Caco-2 (cell line): ENCODE data around the gene BGLAP. TPM values are rescaled to one million over a fixed set of nuclear protein-coding genes. Genes with fewer than 3 reads are reported as not detected.

Source experiments
- BruUV-seq: library from RNA; stranded (reverse); fragments of 400-500 nt; replicated peaks from 2 replicates; lab custom pipeline; 2021; lab: Mats Ljungman, UMichigan
- CTCF ChIA-PET: fragments of 300-600 bp; sonication (Branson Sonifier 250); formaldehyde crosslinking; loops from one replicate; lab custom pipeline; 2022; ENCODE audit warnings: antibody characterized with exemption; lab: Charles Lee
- POLR2A ChIA-PET: fragments of 300-600 bp; sonication (Branson Sonifier 250); formaldehyde crosslinking; loops from one replicate; lab custom pipeline; 2022; ENCODE audit warnings: antibody characterized with exemption; lab: Charles Lee
- DNase-seq, 2 experiments: peaks; one replicate each; pipeline versions ENCODE4 v3.0.0 to v3.0.0-alpha.2; 2020 to 2022
- H3K27me3 ChIP-seq: replicated peaks from 2 replicates; pipeline ENCODE4 v1.6.0; 2011; ENCODE audit warnings: low read length; ENCODE audit not compliant: control insufficient read depth, insufficient read depth
- H3K36me3 ChIP-seq: 2 replicates; pipeline ENCODE4 v1.5.1; 2011; ENCODE audit warnings: low read length; ENCODE audit not compliant: control insufficient read depth, insufficient read depth
- H3K4me1 ChIP-seq: fragments of 250-450 bp; sonication (Bioruptor Pico); 2 replicates; pipeline ENCODE4 v1.5.1; 2020; ENCODE audit warnings: mild to moderate bottlenecking
- H3K4me3 ChIP-seq: 2 replicates; pipeline ENCODE4 v1.5.1; 2011; ENCODE audit warnings: low read depth, mild to moderate bottlenecking, control low read depth, low read length
- H3K9me3 ChIP-seq: fragments of 250-450 bp; sonication (Bioruptor Pico); 2 replicates; pipeline ENCODE4 v1.5.1; 2020; ENCODE audit warnings: mild to moderate bottlenecking, moderate library complexity
- H3K27ac Mint-ChIP-seq: one replicate; pipeline ENCODE4 v1.8.0; 2022; ENCODE audit warnings: mixed read lengths; ENCODE audit not compliant: unreplicated experiment
- H3K27me3 Mint-ChIP-seq: one replicate; pipeline ENCODE4 v1.8.0; 2022; ENCODE audit warnings: mixed read lengths; ENCODE audit not compliant: insufficient read depth, unreplicated experiment
- H3K36me3 Mint-ChIP-seq: one replicate; pipeline ENCODE4 v1.8.0; 2022; ENCODE audit warnings: mild to moderate bottlenecking, mixed read lengths; ENCODE audit not compliant: insufficient read depth, unreplicated experiment
- H3K4me1 Mint-ChIP-seq: one replicate; pipeline ENCODE4 v1.8.0; 2022; ENCODE audit warnings: low read depth, mixed read lengths; ENCODE audit not compliant: unreplicated experiment
- H3K4me3 Mint-ChIP-seq: one replicate; pipeline ENCODE4 v1.8.0; 2022; ENCODE audit warnings: mild to moderate bottlenecking, moderate library complexity, mixed read lengths; ENCODE audit not compliant: unreplicated experiment
- H3K9me3 Mint-ChIP-seq: one replicate; pipeline ENCODE4 v1.8.0; 2022; ENCODE audit warnings: mixed read lengths; ENCODE audit not compliant: unreplicated experiment
- CTCF ChIP-seq, 2 experiments: fragments of 200-600 bp in 1 of 2; IDR thresholded peaks; 1 replicate in 1 of 2; 2 replicates in 1 of 2; pipeline versions ENCODE4 v1.5.1 to v1.8.0; 2011 to 2022; ENCODE audit warnings: antibody characterized with exemption in 1 of 2, control low read depth in 1 of 2, inconsistent platforms in 1 of 2, low read depth in 1 of 2, low read length in 1 of 2, mild to moderate bottlenecking in 1 of 2, moderate library complexity in 1 of 2; ENCODE audit not compliant: insufficient read depth in 1 of 2, severe bottlenecking in 1 of 2, unreplicated experiment in 1 of 2
- intact Hi-C: fragments of 100-400 bp; cut with micrococcal nuclease; formaldehyde crosslinking; loops from one replicate; pipeline ENCODE4 v1.10.0; 2022; ENCODE audit not compliant: unreplicated experiment
- total RNA-seq: library from RNA; stranded (reverse); gene quantifications from 2 replicates; pipeline ENCODE4 v1.2.3, GENCODE V29; 2022

BGLAP gene
- total RNA-seq, 1 experiment from 2014 or later, result 2.0 TPM

- no peak for TF ChIP-seq CTCF (IDR thresholded peaks at IDR 0.05; ENCODE audit: insufficient read depth in 1 of 2, low read depth in 1 of 2, low read length in 1 of 2, severe bottlenecking in 1 of 2, unreplicated experiment in 1 of 2)
- H3K4me1 Mint-ChIP-seq, result peaks cover 17% of the 10 kb centered on the region
- H3K27me3 ChIP-seq, result no peaks in the 10 kb centered on the region
- no peaks in the 10 kb centered on the region for H3K9me3 Mint-ChIP-seq
- peak within 1 kb of the TSS; percentile 78 for H3K4me3 Mint-ChIP-seq
- peaks cover 24% of the 10 kb centered on the region for H3K4me1 ChIP-seq
- no peaks in the 10 kb centered on the region for H3K27me3 Mint-ChIP-seq
- peak within 1 kb of the TSS; percentile 78 for H3K4me3 ChIP-seq
- peak; percentile 98 for DNase-seq
- peaks cover 32% of the 10 kb centered on the region for H3K36me3 Mint-ChIP-seq
- intact Hi-C loops, result loop anchor here (1.0 kb wide), 1 partner anchor 56 kb away; the partner anchor contains the start of genes CCT3 and TSACC
- peak within 1 kb of the TSS; percentile 61 for H3K27ac Mint-ChIP-seq
- H3K36me3 ChIP-seq, result peaks cover 7% of the 10 kb centered on the region
- no peaks in the 10 kb centered on the region for H3K9me3 ChIP-seq
- no TSS peak for BruUV-seq
- ChIA-PET POLR2A (interaction anchor here (0.6 to 2.3 kb wide), 10 partner anchors 9 to 339 kb away, joined by 3 to 13 read pairs (median 5); partner anchors contain the start of genes ARHGEF2, CCT3, GLMP and MEF2D), CTCF (interaction anchor here (0.6 to 3.7 kb wide), 9 partner anchors 37 to 379 kb away, joined by 3 to 22 read pairs (median 5); partner anchors contain the start of gene SLC25A44)
Measured at GRCh38 chr1:156282479-156283222, 40.7 kb downstream of the BGLAP start, which contains the start of gene SMG5. Gene SMG5 (minus strand): TSS chr1:156282825. CDS start chr1:156282680, 145 bp downstream.

GRCh38 chr1:156283521-156283920 is 41.5 kb downstream of the BGLAP start:
- no peak for TF ChIP-seq CTCF (IDR thresholded peaks at IDR 0.05; ENCODE audit: insufficient read depth in 1 of 2, low read depth in 1 of 2, low read length in 1 of 2, severe bottlenecking in 1 of 2, unreplicated experiment in 1 of 2)
- peaks cover 24% of the 10 kb centered on the region for H3K4me1 ChIP-seq
- H3K27me3 ChIP-seq, result no peaks in the 10 kb centered on the region
- H3K36me3 ChIP-seq, result peaks cover 4% of the 10 kb centered on the region
- Mint-ChIP-seq H3K9me3 (no peaks in the 10 kb centered on the region), H3K36me3 (peaks cover 27% of the 10 kb centered on the region), H3K27ac (peak overlapping the region; percentile 61), H3K27me3 (no peaks in the 10 kb centered on the region), H3K4me1 (peaks cover 12% of the 10 kb centered on the region), H3K4me3 (peak overlapping the region; percentile 78)
- no TSS peak for BruUV-seq
- intact Hi-C loops, result no loop called here
- no peak for DNase-seq
- H3K4me3 ChIP-seq, result peak overlapping the region; percentile 78
- no peaks in the 10 kb centered on the region for H3K9me3 ChIP-seq
- POLR2A ChIA-PET, result interaction anchor here (0.6 to 2.3 kb wide), 7 partner anchors 8 to 340 kb away, joined by 3 to 13 read pairs (median 5); partner anchors contain the start of genes CCT3, GLMP, PMF1 and TSACC
- CTCF ChIA-PET, result interaction anchor here (1.2 to 3.7 kb wide), 4 partner anchors 36 to 162 kb away, joined by 5 to 22 read pairs (median 5); no protein-coding TSS in a partner anchor

GRCh38 chr1:156284112-156284511 is 42.1 kb downstream of the BGLAP start, which contains the start of gene TMEM79:
Gene TMEM79 (plus strand): TSS chr1:156284325. CDS start chr1:156285227, 902 bp downstream.
- Mint-ChIP-seq H3K4me1 (peaks cover 12% of the 10 kb centered on the region), H3K27ac (peak within 1 kb of the TSS; percentile 61), H3K9me3 (no peaks in the 10 kb centered on the region), H3K36me3 (peaks cover 25% of the 10 kb centered on the region), H3K27me3 (no peaks in the 10 kb centered on the region), H3K4me3 (peak within 1 kb of the TSS; percentile 78)
- no peaks in the 10 kb centered on the region for H3K27me3 ChIP-seq
- ChIA-PET CTCF (interaction anchor here (3.7 kb wide), 1 partner anchor 59 kb away, joined by 22 read pairs; no protein-coding TSS in a partner anchor), POLR2A (interaction anchor here (0.6 to 2.3 kb wide), 3 partner anchors 11 to 87 kb away, joined by 3 to 13 read pairs (median 5); partner anchors contain the start of genes GLMP and PMF1)
- peaks cover 24% of the 10 kb centered on the region for H3K4me1 ChIP-seq
- peaks cover 5% of the 10 kb centered on the region for H3K36me3 ChIP-seq
- no peaks in the 10 kb centered on the region for H3K9me3 ChIP-seq
- intact Hi-C loops, result loop anchor here (1.0 kb wide), 1 partner anchor 35 kb away; no protein-coding TSS in a partner anchor
- H3K4me3 ChIP-seq, result peak within 1 kb of the TSS; percentile 78
- peak; percentile 78 to 79 for DNase-seq
- BruUV-seq, result no TSS peak
- no peak for TF ChIP-seq CTCF (IDR thresholded peaks at IDR 0.05; ENCODE audit: insufficient read depth in 1 of 2, low read depth in 1 of 2, low read length in 1 of 2, severe bottlenecking in 1 of 2, unreplicated experiment in 1 of 2)
